ENCODE results near the gene CLEC19A.

Gene CLEC19A

DNA sequence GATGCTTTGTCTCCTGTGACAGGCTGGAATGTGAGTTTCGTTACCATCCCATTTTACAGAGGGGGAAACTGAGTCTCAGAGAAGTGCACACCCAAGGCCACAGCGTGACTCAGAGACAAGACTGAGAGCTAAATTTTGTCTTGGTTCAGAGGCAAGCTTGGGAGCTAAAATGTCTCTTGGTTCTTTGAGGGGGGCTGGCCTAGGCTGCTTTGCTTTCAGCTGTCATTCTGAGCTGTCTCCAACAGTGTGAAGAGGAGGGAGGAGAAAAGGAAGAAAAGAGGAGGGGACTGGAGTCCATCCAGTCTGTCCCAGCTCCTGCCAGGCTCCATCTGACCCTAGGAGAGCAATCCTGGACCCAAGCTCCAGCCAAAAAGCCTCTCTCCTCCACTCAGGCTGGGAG lies at the start of gene CLEC19A:
Gene CLEC19A (plus strand): TSS at position 301 of the 400 bp plus-strand sequence. CDS start 121 bp downstream, outside the sequence.
- no peak for DNase-seq

DNA sequence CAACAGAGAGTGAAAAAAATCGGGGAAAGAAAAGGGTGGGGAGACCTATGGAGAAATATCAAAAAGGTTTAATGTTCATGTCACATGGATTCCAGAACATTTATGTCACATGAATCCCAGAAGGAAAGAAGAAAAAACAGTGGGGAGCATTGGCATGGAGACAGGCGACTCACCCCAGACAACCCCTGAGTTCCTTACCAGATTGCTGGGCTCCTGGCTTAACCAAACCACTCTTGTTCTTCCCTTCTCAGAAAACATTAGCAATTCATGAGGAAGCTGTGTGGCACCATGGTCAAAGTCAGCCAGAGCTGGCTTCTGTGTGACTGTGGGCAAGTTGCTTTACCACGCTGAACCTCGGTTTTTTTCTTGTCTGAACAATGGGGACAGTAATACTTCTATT lies 49.6 kb upstream of the CLEC19A start:
- no peak for DNase-seq

DNA sequence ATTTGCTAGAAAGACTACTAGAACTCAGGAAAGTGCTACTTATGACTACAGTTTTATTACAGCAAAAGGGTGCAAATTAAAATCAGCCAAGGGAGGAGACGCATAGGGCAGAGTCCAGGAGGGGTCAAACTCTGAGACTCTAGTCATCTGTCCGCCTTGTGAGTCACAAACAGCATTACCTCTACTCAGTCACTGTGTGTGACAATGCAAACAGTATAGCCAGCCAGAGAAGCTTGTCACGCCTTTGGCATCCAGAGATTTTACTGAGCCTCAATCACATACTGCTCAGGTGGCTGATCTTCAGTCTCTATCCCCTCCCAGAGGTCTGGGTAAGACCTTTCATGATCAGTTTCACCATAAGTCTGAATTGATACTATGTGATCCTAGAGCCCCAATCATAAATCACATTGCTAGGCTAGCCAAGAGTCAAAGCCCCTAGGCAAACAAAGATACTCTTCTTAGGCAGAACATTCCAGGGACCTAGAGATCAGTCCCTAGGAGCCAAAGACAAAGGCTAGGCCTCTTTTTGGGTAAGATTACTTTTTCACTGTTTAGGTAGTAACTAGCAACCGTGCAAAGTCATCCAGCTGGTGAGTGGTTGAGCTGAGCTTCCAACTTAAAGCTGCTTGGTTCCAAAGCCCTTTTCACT lies 48.8 kb upstream of the CLEC19A start:
- no peak for DNase-seq

DNA sequence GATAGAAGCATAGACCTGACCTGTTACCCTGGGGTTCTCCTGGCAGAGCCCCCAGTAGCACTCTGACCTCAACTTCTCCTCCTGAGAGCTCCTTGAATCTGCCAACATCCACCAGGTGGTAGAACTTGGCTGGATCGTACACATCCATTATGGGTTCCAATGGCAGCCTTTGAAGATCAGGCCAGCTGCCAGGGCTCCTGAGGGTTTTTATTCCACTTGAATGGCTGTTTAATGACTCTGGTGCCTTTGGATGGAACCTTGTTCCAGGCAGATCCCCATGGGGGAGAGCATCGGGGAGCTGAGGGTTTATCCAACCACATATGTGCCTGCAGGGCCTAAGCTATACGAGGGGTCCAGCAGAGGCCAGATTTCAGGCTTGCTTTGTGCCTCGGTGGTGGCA lies 47.1 kb upstream of the CLEC19A start:
- no peak for DNase-seq

DNA sequence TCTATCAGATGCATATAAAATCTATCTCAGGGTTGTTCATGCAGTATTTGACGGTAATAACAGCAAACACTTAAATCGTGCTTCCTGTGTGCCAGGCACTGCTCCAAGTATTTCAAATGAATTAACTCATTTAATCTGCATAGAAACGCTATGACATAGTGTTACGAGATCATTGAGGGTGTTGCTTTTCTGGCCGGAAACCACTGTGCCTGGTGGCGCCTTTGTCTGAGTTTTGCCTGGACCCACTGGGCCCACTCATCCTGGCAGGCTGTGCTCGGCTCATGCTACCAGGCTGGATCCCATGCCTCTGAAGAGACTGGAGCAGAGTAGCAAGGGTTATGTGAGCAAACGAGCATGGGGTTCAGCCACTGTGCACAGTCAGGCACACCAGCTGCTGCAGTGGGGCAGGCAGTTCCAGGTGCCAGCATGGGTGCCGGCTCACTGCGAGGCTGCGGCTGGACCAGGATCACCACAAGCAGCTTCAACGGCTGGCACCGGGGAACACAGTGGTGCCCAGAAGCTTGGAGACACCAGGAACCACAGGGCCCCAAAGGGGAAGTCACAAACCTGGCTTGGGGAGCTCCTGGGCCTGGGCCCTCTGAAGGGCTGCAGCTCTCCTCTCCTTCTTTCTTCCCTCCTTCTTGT lies 45.9 kb upstream of the CLEC19A start:
- DNase-seq = no peak

DNA sequence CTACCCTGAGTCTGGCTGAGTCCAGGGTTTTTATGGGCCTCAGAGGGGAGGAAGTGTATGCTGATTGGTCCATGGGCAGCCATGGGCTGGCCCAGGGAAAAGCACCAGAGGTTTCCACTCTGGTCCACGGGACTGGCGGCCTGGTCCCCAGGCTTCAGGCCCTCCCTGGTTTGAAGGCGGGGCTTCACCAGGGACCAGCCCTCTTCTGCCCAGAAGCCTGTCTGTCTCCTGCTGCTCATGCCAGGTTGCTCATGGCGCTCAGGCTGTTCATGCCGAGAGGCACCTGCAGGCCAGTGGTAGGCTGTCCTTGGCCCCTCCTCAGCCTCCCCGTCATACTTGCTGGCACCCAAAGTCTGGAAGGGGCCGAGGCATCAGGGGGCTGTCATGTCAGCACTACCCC lies 45.0 kb upstream of the CLEC19A start:
- DNase-seq = no peak

DNA sequence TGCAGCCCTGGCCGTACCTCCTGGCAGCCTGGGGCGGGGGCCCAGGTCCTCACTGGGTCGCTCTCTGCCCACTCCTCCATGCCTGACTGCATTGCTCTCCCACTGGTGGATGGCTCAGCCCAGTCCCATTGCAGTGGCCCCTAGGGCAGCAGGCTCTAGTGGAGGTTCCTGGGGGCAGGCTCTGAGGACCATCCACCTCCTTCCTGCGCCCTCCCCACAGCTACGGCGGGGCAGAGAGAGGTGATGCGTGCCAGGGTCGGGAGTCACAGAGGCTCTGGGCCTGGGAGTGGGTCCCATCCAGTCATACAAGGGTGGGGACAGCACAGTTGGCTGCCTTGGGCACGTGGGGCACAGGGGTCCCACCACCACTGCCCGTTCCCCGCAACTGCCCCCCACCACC lies 44.0 kb upstream of the CLEC19A start:
- DNase-seq = no peak

DNA sequence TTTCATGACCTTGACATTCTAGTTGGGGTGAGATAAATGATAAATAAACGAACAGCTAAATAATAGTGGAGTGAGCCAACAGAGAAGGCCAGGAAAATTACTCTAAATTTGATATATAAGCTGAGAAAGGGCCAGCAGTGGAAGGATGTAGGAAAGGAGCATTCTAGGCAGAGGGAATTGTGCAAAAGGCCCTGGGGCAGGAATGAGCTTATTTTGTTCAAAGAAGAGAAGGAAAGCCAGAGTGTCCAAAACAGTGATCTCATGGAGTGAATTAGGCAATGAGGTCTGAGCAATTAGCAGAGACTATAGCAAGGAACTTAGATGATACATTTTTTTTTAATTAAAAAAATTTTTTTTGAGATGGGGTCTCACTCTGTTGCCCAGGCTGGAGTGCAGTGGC lies 43.3 kb upstream of the CLEC19A start:
- no peak for DNase-seq

DNA sequence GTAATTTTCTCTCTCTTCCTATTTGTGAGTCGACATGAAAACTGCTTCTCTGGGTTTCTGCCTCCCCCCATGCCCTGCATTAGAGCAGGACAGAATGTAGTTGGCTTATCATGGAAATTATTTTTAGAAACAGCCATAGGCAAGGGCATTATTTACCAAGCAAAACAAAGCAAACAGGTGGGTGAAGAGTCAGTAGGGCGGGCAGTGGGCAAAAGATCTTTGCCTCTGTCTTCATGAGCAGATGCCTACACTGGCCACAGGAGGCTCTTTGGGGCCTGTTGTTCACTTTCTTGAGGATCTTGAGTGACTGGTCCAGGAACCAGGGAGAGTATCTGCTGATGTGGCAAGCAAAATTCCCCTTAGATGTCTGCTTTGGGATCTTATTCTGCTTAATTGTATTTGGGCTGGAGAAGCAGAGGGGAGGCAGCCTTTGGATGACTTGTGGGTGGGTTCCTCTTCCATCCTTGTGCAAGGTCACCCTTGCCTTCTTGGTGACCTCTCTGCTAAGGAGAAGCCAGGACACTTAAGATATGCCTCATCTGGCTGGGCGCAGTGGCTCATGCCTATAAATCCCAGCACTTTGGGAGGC lies 42.5 kb upstream of the CLEC19A start:
- no peak for DNase-seq

DNA sequence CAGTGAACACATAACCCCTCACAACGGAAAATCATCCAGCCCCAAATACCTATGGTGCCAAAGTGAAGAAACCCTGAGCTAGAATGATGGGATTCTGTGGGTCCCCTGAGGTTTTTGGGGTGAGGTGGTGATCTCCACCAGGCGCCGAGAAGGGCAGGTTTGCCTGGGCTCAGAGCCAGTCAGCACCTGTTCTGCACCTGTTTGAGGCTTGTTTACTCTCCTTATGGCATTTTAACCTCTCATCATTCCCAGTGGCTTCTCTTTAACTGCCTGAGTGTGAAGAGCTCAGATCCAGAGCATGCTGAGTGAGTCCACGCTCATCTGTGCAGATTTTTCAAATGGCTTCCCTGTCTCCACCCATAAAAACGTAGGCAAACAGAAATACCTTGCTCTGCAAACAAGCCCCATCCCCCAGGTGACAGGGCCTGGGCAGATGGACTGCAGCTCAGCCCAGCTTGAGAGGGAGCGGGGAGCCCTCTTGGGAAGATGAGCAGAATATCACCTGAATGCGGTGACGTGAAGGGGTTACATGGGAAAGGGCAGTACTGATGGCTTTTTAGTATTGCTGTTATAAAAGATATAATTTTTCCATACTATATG lies 40.1 kb upstream of the CLEC19A start:
- no peak for DNase-seq

DNA sequence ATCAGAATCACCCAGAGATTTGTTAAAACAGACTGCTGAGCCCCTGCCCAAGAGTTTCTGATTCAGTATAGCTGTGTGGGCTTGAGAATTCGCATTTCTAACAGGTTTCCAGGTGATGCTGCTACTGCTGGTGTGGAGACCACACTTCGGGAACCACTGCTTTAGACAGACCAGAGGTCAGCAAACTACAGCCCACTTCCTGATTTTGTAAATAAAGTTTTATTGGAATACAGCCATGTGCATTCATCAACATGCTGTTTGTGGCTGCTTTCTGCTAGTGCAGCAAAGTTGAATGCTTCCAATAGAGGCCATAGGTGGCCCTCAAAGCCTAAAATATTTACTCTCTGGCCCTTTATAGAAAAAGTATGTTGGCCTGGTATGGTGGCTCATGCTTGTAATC lies 32.6 kb upstream of the CLEC19A start:
- DNase-seq = no peak

DNA sequence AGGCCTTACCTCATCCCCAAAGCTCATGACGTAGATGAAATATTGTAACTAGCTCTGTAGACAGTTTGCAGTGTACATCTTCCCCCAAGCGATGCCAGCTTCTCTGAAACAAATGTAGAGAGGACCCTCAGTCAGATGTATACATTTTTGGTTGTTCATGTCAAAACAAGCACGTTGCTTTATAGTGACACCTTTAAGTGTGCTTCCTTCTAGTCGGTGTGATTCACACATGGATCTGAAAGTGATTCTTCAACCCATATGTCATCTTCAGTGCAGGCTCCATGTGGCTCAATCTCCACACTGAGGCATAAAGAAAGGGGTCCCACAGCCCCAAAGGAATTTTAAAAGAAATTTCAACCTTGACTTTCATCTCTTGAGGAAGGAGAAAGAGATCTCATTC lies 30.9 kb upstream of the CLEC19A start:
- no peak for DNase-seq

DNA sequence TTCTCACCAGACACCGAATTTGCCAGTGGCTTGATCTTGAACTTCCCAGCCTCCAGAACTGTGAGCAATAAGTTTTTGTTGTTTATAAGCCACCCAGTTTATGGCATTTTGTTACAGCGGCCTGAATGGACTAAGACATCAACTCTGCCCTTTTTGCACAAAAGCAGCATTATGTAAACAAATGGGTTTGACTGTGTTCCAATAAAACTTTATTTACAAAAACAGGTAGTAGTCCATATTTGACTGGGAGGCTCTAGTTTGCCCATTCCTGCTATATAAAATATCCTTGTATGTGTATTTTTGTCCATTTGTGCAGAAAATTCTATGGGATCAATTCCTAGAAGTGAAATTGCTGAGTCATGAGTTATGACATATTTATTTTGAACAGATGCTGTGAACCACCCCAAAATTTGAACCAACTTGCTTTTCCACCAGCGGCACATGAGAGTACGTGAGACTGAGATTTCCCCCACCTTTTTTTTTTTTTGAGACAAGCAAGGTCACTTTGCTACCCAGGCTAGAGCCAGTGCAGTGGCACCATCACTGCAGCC lies 21.3 kb upstream of the CLEC19A start:
- no peak for DNase-seq

DNA sequence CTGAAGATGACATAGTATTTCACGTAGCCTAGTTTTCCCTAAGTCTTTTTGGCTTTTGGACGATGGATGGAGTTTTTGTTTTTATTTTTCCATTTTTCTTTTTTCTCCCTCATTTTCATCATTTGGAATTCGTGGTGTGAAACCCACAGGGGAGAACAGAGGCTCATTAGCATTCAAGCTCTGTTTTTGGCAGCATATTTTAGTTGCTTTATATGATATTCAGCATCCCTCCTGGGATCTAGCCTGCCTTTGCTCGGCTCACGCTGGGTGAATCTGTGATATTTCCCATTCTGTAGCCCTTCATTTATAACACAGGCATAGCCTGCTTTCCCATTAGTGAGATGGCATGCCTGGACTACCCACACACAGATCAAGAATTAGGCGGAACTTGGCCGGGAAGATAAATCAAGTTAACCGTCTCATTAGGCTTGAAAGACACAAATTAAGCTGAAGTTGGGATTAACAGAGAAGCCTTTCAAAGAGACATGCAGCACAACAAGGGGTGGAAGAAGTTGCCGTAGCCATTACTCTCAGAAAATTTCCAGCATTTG lies 20.1 kb upstream of the CLEC19A start:
- DNase-seq = no peak

DNA sequence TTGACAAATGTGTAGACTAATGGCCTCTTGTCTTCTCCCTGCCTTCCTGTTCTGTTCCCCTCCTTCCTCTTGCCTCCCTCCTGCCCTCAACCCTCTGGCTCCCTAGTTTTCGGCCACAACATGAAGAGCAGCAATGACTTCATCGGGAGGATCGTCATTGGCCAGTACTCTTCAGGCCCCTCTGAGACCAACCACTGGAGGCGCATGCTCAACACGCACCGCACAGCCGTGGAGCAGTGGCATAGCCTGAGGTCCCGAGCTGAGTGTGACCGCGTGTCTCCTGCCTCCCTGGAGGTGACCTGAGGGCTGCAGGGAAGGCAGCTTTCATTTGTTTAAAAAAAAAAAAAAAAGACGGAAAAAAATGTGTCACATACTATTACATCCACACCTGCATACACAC lies 18.8 kb upstream of the CLEC19A start:
- no peak for DNase-seq

DNA sequence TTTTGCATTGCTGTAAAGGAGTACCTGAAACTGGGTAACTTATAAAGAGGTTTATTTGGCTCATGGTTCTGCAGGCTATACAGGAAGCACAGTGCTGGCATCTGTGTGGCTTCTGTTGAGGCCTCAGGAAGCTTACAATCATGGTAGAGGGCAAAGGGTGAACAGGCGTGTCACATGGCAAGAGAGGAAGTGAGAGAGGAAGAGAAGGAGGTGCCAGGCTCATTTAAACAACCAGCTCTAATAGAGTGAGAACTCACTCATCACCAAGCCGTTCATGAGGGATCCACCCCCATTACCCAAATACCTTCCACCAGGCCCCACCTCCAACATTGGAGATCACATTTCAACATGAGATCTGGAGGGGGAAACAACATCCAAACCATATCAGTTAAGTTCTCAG lies 16.4 kb upstream of the CLEC19A start:
- DNase-seq = no peak

DNA sequence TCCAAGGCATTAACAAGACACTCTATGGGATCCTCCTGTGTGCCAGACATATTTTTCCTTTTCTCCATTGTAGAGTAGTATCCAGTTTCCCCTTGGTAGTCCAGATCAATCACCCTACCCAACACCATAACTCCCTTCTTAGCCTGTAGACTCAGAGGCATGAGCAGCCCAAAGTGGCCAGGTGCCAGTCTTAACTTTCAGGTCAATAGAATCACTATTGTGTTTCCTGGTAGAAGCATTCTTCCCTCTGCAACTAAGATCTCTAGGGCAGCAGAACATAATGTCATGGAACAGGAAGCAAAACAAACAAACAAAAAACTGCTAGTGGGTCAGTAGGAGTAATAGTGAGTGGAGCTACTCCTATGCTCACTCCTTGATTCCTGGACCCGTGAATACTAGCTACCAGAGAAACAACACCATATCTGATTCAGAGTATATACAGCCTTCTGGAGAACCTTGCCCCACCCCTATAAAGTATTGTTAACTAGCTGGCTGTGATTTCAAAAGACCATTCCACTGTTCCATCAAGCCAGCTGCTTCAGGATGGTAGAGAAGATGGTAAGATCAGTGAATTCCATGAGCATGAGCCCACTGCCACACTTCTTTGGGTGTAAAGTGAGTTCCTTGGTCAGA lies 11.2 kb upstream of the CLEC19A start:
- DNase-seq = no peak

DNA sequence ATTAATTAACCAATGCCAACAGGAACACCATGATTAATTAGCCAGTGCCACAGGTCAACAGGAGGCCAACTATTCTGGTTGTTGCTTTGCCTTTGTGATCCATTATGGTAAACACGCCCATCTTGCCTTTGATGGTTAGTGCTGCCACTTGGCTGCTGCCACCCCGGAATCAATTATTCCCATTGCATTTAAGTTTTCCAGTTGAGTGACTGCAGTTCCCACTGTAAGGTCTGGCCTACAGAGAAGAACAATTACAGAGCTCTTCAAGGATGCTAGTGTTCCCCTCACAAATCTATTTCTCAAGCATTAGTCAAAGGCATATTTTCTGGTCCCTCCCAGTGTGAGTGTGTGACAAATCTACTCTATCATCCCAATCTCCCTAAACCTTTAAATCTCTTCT lies 7.1 kb upstream of the CLEC19A start:
- no peak for DNase-seq

DNA sequence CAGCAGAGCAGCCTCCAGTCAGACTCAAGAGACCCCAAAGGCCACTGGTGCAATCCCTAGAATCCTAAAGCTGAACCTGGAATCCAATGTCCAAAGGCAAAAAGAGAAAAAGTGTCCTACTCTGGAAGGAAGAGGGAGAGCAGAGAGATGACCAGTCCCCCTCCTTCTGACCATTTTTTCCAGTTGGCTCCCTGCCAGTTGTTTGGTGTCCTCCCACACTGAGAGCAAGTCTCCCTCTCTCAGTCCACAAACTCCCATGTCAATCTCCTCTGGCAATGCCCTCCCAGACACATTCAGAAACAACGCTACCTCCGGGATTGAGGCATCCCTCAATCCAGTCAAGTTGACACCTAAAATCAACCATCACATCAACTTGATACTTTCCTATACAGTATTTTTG lies 4.3 kb upstream of the CLEC19A start:
- DNase-seq = no peak

DNA sequence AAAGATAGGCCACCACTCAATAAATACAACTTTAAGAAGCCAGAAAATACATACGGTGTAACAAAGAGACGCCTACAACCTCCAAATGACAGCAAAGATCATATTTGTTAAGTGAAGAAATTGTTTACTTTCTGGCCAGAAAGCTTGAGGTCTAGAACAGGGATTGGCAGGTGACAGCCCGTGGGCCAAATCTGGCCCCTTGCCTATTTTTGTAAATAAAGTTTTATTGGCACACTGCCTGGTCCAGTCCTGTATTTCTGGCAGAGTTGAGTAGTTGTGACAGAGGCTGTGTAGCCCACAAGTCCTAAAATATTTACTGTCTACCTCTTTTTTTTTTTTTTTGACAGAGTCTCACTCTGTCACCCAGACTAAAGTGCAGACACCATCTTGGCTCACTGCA lies 3.4 kb upstream of the CLEC19A start:
- no peak for DNase-seq

DNA sequence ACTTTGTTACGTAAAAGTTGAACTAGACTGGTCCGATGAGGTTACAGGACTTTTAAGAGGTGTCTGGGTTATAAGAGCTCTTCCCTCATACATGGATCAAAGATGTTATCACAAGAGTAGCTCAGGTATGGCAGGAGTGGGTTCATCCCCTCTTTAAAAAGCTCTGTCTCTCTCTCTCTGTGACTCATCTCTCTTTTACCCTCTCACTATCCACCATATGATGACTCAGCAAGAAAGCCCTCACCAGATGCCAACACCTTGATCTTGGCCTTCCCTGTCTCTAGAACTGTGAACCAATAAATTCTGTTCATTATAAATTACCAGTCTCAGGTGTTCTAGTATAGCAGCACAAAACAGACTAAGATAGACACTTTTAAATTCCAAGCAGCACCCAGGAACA lies 1.9 kb upstream of the CLEC19A start:
- DNase-seq = no peak

DNA sequence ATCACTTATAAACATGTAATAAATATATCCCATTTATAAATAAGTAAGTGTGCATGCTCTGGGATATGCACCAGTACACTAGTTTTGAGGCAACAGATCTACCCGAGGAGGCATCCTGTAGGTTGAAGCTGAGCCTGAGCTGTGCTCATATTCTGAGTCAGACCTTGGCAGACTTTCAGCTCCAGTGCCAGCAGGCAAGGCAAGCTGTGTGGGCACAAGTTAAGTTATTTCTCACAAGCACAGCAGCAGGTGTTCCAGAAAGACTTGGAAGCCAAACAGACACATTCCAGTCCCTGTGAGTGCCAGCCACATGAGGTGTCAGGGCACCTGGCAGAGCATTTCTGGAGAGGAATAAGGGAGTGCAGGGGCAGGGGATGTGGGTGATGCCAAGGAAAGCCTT lies 1.3 kb upstream of the CLEC19A start:
- DNase-seq = no peak

DNA sequence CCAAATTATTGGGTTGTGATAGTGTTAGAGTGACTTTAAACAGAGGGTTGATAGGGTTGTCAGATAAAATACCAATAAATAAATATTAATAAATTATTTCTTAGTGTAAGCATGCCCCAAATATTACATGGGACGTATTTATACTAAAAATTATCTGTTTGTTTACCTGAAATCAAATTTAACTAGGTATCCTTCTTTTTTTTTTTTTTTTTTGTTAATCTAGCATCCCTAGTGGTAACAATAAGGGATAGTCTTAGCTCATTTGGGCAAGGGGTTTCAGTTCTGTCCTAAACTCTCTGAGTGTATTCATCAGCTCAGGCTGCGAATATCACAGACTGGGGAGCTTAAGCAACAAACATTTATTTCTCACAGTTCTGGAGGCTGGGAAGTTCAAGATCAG lies 1.3 kb downstream of the CLEC19A start:
- DNase-seq = no peak

All from activated CD4-positive, alpha-beta T cell treated with anti-CD3 and anti-CD28 coated beads, Interleukin-2, amount 50 U/mL, for 1 hour (primary cell).